ENCODE results near the gene CNPY1. TPM values are rescaled to one million over a fixed set of nuclear protein-coding genes. Genes with fewer than 3 reads are reported as not detected.

CNPY1 gene
- total and polyA plus RNA-seq, 9 donors = 0.05 TPM; not detected in 8

DNA sequence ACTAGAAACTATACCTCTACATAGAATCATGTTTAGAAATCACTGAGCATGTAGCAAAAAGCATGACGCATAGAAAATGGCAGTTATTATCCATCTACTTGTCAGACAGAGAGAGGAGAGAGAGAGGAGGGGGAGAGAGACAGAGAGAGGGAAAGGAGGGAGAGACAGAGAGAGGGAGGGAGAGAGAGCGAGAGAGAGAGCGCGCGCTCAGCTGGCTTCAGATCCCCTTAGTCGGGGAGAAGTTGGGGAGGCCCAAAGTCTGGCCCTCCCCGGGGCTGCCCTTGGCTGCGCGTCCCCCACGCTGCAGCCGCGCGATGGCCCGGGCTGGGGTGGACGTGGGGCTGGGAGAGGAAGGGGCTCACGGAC, 37.0 kb downstream of the CNPY1 start:
- no peak for DNase-seq
- Histone ChIP-seq H3K27me3 (no peaks in the 10 kb centered on the region), H3K9me3 (no peaks in the 10 kb centered on the region), H3K4me1 (ENCODE audit: insufficient read depth) (no peaks in the 10 kb centered on the region), H3K36me3 (no peaks in the 10 kb centered on the region), H3K4me3 (no peak overlapping the region), H3K27ac (no peak overlapping the region)
- WGBS, 3 donors = 3 to 5% (median 4%) methylated on average over 16 of the region's 16 CpGs
- TF ChIP-seq EP300 (IDR thresholded peaks at IDR 0.05) (no peak), POLR2A (IDR thresholded peaks at IDR 0.05) (no peak)
- TF ChIP-seq, protein P1, sequence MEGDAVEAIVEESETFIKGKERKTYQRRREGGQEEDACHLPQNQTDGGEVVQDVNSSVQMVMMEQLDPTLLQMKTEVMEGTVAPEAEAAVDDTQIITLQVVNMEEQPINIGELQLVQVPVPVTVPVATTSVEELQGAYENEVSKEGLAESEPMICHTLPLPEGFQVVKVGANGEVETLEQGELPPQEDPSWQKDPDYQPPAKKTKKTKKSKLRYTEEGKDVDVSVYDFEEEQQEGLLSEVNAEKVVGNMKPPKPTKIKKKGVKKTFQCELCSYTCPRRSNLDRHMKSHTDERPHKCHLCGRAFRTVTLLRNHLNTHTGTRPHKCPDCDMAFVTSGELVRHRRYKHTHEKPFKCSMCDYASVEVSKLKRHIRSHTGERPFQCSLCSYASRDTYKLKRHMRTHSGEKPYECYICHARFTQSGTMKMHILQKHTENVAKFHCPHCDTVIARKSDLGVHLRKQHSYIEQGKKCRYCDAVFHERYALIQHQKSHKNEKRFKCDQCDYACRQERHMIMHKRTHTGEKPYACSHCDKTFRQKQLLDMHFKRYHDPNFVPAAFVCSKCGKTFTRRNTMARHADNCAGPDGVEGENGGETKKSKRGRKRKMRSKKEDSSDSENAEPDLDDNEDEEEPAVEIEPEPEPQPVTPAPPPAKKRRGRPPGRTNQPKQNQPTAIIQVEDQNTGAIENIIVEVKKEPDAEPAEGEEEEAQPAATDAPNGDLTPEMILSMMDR (IDR thresholded peaks at IDR 0.05) = no peak
- intact Hi-C loops (cut with DNase I) = no loop called here

DNA sequence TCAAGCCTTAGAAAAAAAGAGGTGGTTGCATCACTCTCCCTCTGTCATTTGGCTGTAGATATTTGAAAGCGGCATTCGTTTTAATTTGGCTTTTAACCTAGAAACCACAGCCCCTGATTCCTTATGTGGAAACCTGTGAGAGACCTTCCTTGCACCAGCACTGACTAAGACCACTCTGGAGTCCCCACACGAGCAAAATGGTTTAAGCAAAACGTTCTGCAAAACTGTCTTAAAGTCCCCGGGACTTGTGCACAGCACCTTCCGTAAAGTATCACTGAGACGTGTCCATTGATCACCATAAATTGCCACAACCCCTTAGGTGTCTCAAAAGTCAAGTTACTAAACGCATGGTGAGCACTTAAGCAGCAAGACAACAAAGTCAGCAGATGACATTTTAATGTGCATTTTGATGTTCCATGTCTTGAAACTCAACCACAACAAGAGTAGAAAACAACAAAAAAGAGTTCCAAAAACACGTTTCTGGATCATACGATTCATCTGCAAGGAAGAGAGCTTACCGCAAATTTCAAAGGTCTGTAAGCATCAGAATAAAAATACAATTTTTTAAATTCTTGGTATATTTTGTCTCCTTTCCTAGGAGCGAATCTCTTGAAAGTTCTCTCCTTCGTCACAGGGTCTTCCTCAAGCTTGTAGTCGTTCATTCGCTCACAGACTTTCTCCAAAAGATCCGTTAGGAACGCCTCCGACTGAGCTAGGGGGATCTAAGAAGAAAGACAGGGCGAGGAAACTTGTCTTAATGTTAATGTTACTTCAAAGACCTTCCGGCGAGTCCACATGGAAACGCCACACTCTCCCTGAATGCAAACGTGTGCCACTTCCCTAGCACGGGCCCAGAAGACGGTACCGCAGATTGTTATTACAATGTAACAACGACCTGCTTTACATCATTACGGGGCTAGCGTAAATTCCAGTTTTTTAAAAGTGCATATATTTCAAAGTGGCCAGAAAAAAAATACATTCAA, 37.7 kb downstream of the CNPY1 start:
- Histone ChIP-seq H3K27me3 (no peaks in the 10 kb centered on the region), H3K4me3 (no peak overlapping the region), H3K36me3 (no peaks in the 10 kb centered on the region), H3K9me3 (no peaks in the 10 kb centered on the region), H3K4me1 (ENCODE audit: insufficient read depth) (no peaks in the 10 kb centered on the region), H3K27ac (no peak overlapping the region)
- TF ChIP-seq EP300 (IDR thresholded peaks at IDR 0.05) = no peak
- TF ChIP-seq POLR2A (IDR thresholded peaks at IDR 0.05) = no peak
- TF ChIP-seq, protein P1 (IDR thresholded peaks at IDR 0.05) = no peak
- 10 to 13% (median 11%) methylated on average over 29 of the region's 29 CpGs for WGBS, 3 donors
- no peak for DNase-seq
- intact Hi-C loops (cut with DNase I) = no loop called here

DNA sequence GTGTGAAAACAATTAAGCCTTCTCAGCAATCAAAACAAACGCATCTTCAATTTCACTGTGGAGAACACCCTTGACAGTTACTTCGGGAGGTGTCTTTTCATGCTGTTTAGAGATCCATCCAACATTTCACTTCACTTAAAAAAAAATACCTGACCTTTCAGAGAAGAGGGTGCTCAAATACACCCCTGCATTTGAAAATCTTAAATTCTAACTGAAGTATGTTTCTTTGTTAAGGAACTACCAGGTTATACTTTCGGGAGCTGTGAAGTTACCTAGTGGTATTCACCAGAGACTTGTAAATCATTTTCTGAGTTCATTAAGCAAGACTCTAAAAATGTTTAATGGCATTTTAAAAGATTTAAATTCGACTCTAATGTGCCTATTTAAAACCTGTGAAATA, 38.8 kb downstream of the CNPY1 start:
- Histone ChIP-seq H3K27me3 (no peaks in the 10 kb centered on the region), H3K4me1 (ENCODE audit: insufficient read depth) (no peaks in the 10 kb centered on the region), H3K9me3 (no peaks in the 10 kb centered on the region), H3K4me3 (no peak overlapping the region), H3K36me3 (no peaks in the 10 kb centered on the region), H3K27ac (no peak overlapping the region)
- 13 to 22% (median 21%) methylated on average over 4 of the region's 4 CpGs for WGBS, 3 donors
- TF ChIP-seq EP300 (IDR thresholded peaks at IDR 0.05) = no peak
- TF ChIP-seq, protein P1 (IDR thresholded peaks at IDR 0.05) = no peak
- no peak for DNase-seq
- intact Hi-C loops (cut with DNase I) = no loop called here

DNA sequence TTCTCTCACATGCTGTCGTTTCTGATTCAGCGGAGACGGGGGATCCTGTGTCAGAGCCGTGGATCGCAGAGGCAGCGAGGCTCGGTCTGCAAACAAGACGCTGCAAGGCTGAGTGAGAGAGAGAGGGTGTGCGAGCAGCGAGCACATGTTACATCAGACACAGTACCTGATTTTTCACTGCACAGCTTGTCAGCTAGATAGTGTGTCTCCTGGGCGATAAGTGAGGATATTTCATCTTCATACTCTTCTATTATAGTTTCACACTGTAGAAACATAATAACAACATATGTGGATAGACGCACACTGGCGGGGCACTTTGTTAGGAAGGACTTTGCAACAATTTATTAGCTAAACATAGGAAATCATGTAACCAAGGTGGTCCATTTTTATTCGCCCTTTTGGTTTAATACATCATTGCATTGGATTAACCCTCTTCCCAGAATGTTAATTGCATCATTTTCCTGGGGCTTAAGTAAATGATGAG, 39.5 kb downstream of the CNPY1 start:
- H3K4me3 ChIP-seq = no peak overlapping the region
- no peak for DNase-seq
- no peaks in the 10 kb centered on the region for H3K36me3 ChIP-seq
- no peak for TF ChIP-seq POLR2A (IDR thresholded peaks at IDR 0.05)
- TF ChIP-seq, protein P1 (IDR thresholded peaks at IDR 0.05) = no peak
- TF ChIP-seq EP300 (IDR thresholded peaks at IDR 0.05) = no peak
- no peaks in the 10 kb centered on the region for H3K27me3 ChIP-seq
- H3K4me1 ChIP-seq (ENCODE audit: insufficient read depth) = no peaks in the 10 kb centered on the region
- no peak overlapping the region for H3K27ac ChIP-seq
- WGBS, 3 donors = 35 to 47% (median 46%) methylated on average over 14 of the region's 14 CpGs
- no peaks in the 10 kb centered on the region for H3K9me3 ChIP-seq
- intact Hi-C loops (cut with DNase I) = no loop called here
